ENCODE measurements around the gene CDH2.

Gene CDH2

GRCh38 chr18:28136071-28136470 is 40.9 kb downstream of the CDH2 start:
- no peak overlapping the region for H3K9ac ChIP-seq (ENCODE audit: low read length)

DNA sequence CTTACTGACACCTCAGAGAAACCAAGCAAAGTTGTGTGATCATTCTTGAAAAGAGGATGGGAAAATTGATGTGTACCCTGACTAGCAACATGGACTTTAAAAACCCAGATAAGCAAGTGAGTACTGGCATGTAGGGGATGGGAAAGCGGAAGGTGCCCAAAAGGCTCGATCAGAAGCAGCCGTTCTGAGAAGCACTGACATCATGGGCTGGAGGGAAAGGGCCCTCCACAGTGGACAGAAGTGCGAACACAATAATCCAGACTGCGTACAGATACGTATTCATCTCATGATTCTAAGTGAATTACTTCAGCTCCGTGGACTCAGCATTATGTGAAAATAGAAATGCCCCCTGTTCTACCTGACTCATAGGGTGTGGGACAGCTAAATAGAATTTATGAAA is 42.2 kb downstream of the CDH2 start:
- Histone ChIP-seq H3F3A (ENCODE audit: insufficient read depth) (no peaks in the 10 kb centered on the region), H3K27ac (ENCODE audit: low read depth, low read length) (no peak overlapping the region), H3K9me3 (ENCODE audit: insufficient read depth, low read length) (no peaks in the 10 kb centered on the region), H3K79me2 (ENCODE audit: insufficient read depth, low read length) (no peaks in the 10 kb centered on the region), H4K20me1 (ENCODE audit: low read depth, low read length) (no peaks in the 10 kb centered on the region), H3K36me3 (ENCODE audit: low read length) (no peaks in the 10 kb centered on the region), H3K27me3 (ENCODE audit: low read length) (no peaks in the 10 kb centered on the region), H3K9me2 (replicated peaks; ENCODE audit: insufficient read depth, low read length) (no peaks in the 10 kb centered on the region), H2AFZ (ENCODE audit: low read depth, low read length, severe bottlenecking) (no peak overlapping the region), H3K9ac (ENCODE audit: low read length) (no peak overlapping the region), H3K4me2 (ENCODE audit: low read depth, low read length, poor library complexity, severe bottlenecking) (no peak overlapping the region), H3K4me3 (ENCODE audit: insufficient read depth, low read length, poor library complexity, severe bottlenecking) (no peak overlapping the region)
- no peak for TF ChIP-seq CTCF (IDR thresholded peaks at IDR 0.05; ENCODE audit: insufficient read depth, low read length, poor library complexity, severe bottlenecking)

More at GRCh38 chr18:28136071-28136470, 40.9 kb downstream of the CDH2 start:
- Histone ChIP-seq H3K27me3 (ENCODE audit: low read length) (no peaks in the 10 kb centered on the region), H3K4me3 (ENCODE audit: insufficient read depth, low read length, poor library complexity, severe bottlenecking) (no peak overlapping the region), H3K27ac (ENCODE audit: low read depth, low read length) (no peak overlapping the region), H4K20me1 (ENCODE audit: low read depth, low read length) (no peaks in the 10 kb centered on the region), H3K79me2 (ENCODE audit: insufficient read depth, low read length) (no peaks in the 10 kb centered on the region), H3K9me3 (ENCODE audit: insufficient read depth, low read length) (no peaks in the 10 kb centered on the region), H2AFZ (ENCODE audit: low read depth, low read length, severe bottlenecking) (no peak overlapping the region), H3K4me2 (ENCODE audit: low read depth, low read length, poor library complexity, severe bottlenecking) (no peak overlapping the region), H3K9me2 (replicated peaks; ENCODE audit: insufficient read depth, low read length) (no peaks in the 10 kb centered on the region), H3F3A (ENCODE audit: insufficient read depth) (no peaks in the 10 kb centered on the region), H3K36me3 (ENCODE audit: low read length) (no peaks in the 10 kb centered on the region)
- no peak for TF ChIP-seq CTCF (IDR thresholded peaks at IDR 0.05; ENCODE audit: insufficient read depth, low read length, poor library complexity, severe bottlenecking)
- TF ChIP-seq EZH2phosphoT487 (conservative IDR thresholded peaks at IDR 0.05; ENCODE audit: low read length), result no peak

GRCh38 chr18:28132084-28132483 is 44.8 kb downstream of the CDH2 start:
- no peak overlapping the region for H2AFZ ChIP-seq (ENCODE audit: low read depth, low read length, severe bottlenecking)
- H3K4me3 ChIP-seq (ENCODE audit: insufficient read depth, low read length, poor library complexity, severe bottlenecking), result no peak overlapping the region
- no peak overlapping the region for H3K27ac ChIP-seq (ENCODE audit: low read depth, low read length)
- no peaks in the 10 kb centered on the region for H3K9me3 ChIP-seq (ENCODE audit: insufficient read depth, low read length)
- no peaks in the 10 kb centered on the region for H3K36me3 ChIP-seq (ENCODE audit: low read length)
- H3K79me2 ChIP-seq (ENCODE audit: insufficient read depth, low read length), result no peaks in the 10 kb centered on the region
- H3K9me2 ChIP-seq (replicated peaks; ENCODE audit: insufficient read depth, low read length), result no peaks in the 10 kb centered on the region
- no peaks in the 10 kb centered on the region for H4K20me1 ChIP-seq (ENCODE audit: low read depth, low read length)
- H3K4me2 ChIP-seq (ENCODE audit: low read depth, low read length, poor library complexity, severe bottlenecking), result no peak overlapping the region
- no peaks in the 10 kb centered on the region for H3K27me3 ChIP-seq (ENCODE audit: low read length)
- H3K9ac ChIP-seq (ENCODE audit: low read length), result no peak overlapping the region
- no peak for TF ChIP-seq EZH2phosphoT487 (conservative IDR thresholded peaks at IDR 0.05; ENCODE audit: low read length)
- no peak for TF ChIP-seq CTCF (IDR thresholded peaks at IDR 0.05; ENCODE audit: insufficient read depth, low read length, poor library complexity, severe bottlenecking)
- no peaks in the 10 kb centered on the region for H3F3A ChIP-seq (ENCODE audit: insufficient read depth)

DNA sequence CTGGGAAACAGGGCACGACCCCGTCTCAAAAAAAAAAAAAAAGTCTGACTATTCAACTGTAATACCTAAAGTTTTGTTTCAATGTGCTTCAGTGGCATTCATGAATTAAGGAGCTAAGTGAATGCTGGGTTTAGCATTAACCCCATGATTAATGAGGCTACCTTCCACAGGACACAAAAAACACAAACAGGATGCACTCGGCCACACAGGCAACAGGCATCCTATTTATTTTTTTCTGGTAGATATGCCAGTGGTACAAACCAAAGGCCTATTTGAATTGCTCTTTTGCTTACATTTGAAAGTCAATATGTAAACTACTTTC is 48.3 kb downstream of the CDH2 start:
- no peak overlapping the region for H3K27ac ChIP-seq (ENCODE audit: low read depth, low read length)
- no peak for TF ChIP-seq EZH2phosphoT487 (conservative IDR thresholded peaks at IDR 0.05; ENCODE audit: low read length)
- TF ChIP-seq CTCF (IDR thresholded peaks at IDR 0.05; ENCODE audit: insufficient read depth, low read length, poor library complexity, severe bottlenecking), result no peak

More for the DNA sequence above, 48.3 kb downstream of the CDH2 start:
- Histone ChIP-seq H3K36me3 (ENCODE audit: low read length) (no peaks in the 10 kb centered on the region), H3K4me2 (ENCODE audit: low read depth, low read length, poor library complexity, severe bottlenecking) (no peak overlapping the region), H3K79me2 (ENCODE audit: insufficient read depth, low read length) (no peaks in the 10 kb centered on the region), H3K4me3 (ENCODE audit: insufficient read depth, low read length, poor library complexity, severe bottlenecking) (no peak overlapping the region), H4K20me1 (ENCODE audit: low read depth, low read length) (no peaks in the 10 kb centered on the region), H3K9me3 (ENCODE audit: insufficient read depth, low read length) (no peaks in the 10 kb centered on the region), H3K27me3 (ENCODE audit: low read length) (no peaks in the 10 kb centered on the region), H3K9ac (ENCODE audit: low read length) (no peak overlapping the region), H3F3A (ENCODE audit: insufficient read depth) (no peaks in the 10 kb centered on the region), H2AFZ (ENCODE audit: low read depth, low read length, severe bottlenecking) (no peak overlapping the region), H3K9me2 (replicated peaks; ENCODE audit: insufficient read depth, low read length) (no peaks in the 10 kb centered on the region)
